Measurements from ENCODE around the gene SLC22A23. TPM values are rescaled to one million over a fixed set of nuclear protein-coding genes. Genes with fewer than 3 reads are reported as not detected.

SLC22A23 gene
- total RNA-seq, 3 donors from 2014 or later: 61.5 to 160 (median 74.7) TPM

DNA sequence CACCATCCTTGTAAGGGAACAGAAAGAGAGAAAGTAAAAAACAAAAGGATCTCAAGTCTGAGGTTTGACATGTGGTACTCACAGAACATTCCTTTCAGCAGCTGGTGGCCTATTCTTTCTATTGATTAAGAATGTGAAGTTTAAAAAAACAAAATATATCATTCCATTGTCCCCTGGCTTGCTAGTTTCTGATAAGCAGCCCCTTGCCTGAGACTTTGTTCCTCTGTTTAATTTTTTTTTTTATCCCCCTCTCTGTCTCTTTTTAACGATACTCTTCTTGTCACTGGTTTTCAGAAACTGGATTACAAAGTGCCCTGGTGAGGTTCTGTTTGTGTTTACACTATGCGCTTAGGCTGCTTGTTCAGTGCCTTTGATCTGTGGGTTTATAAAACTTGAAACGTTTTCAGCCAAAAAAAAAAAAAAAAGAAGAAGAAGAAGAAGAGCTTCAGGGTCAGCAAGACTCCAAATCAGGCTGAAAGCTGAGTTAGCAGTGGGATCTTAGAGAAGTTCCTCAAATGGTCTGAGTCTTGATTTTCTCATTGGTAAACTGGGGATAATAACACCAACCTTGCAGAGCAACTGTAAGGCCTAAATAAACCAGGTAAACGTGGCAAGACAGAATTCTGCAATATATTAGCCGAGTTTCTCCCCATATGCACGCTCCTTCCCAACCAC, 45.1 kb upstream of the SLC22A23 start:
- ATAC-seq: no peak
- TF ChIP-seq, protein P1, sequence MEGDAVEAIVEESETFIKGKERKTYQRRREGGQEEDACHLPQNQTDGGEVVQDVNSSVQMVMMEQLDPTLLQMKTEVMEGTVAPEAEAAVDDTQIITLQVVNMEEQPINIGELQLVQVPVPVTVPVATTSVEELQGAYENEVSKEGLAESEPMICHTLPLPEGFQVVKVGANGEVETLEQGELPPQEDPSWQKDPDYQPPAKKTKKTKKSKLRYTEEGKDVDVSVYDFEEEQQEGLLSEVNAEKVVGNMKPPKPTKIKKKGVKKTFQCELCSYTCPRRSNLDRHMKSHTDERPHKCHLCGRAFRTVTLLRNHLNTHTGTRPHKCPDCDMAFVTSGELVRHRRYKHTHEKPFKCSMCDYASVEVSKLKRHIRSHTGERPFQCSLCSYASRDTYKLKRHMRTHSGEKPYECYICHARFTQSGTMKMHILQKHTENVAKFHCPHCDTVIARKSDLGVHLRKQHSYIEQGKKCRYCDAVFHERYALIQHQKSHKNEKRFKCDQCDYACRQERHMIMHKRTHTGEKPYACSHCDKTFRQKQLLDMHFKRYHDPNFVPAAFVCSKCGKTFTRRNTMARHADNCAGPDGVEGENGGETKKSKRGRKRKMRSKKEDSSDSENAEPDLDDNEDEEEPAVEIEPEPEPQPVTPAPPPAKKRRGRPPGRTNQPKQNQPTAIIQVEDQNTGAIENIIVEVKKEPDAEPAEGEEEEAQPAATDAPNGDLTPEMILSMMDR (IDR thresholded peaks at IDR 0.05): no peak

DNA sequence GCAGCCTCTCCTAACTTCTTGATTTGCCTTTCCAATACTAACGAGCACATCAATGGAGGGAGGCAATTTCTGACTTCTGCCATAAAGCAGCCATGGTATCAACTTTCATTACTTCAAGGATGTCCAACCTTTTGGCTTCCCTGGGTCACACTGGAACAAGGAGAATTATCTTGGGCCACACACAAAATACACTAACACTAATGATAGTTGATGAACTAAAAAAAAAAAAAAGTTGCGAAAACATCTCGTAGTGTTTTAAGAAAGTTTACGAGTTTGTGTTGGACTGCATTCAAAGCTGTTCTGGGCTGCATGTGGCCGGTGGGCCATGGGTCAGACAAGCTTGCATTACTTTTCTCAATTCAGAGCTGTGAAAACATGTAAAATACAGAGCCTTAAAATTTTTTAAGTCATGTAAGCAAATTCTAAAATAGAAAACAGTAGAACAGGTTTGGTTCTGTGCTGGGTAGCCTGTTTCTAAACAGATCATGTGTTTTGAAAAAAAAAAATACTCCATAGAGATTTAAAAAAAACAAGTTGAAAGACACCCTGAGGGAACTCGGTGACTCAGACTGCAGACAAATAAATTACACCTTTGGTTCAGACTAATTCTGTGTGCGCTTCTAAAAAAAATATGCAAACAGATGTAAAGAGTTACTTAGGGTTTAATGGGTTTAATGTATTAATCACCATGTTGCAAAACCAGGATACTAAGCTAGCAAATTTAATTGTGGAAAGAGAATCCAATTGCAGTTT, 43.6 kb upstream of the SLC22A23 start:
- peak in 1 of 3 donors; percentile 22 for DNase-seq
- no peaks in the 10 kb centered on the region for H3K36me3 ChIP-seq (ENCODE audit: low read depth)
- TF ChIP-seq, protein P1 (IDR thresholded peaks at IDR 0.05): no peak
- no peaks in the 10 kb centered on the region for H3K9me3 ChIP-seq
- H3K4me3 ChIP-seq: no peak overlapping the region
- no peaks in the 10 kb centered on the region for H3K4me1 ChIP-seq (ENCODE audit: low read depth)
- intact Hi-C loops (cut with DNase I, micrococcal nuclease): no loop called here
- no peak for ATAC-seq

More for the DNA sequence above, 45.1 kb upstream of the SLC22A23 start:
- Histone ChIP-seq H3K36me3 (ENCODE audit: low read depth) (no peaks in the 10 kb centered on the region), H3K4me3 (no peak overlapping the region), H3K4me1 (ENCODE audit: low read depth) (no peaks in the 10 kb centered on the region), H3K9me3 (no peaks in the 10 kb centered on the region)
- intact Hi-C loops (cut with DNase I, micrococcal nuclease): no loop called here
- no peak for DNase-seq

DNA sequence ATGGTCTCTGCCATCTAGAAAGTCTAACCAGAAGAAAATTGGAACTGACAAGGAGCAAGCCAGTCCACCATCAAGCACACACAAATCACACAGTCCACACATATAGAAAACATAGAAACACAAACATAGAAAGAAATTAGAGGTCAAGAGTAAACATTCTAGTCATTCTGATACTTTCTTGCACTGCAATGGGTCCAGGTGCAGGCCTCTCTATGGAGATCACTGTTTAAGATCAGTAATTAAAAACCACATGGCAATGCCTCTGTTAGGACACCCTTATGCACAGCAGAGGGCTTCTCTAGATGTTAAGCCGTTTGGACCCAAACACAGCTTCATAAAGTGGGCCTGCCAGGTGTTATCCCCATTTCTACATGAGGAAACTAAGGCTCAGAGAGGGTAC, 42.8 kb upstream of the SLC22A23 start:
- TF ChIP-seq, protein P1 (IDR thresholded peaks at IDR 0.05): no peak
- no peak for ATAC-seq
- no peak for DNase-seq
- Histone ChIP-seq H3K4me1 (ENCODE audit: low read depth) (no peaks in the 10 kb centered on the region), H3K9me3 (no peaks in the 10 kb centered on the region), H3K36me3 (ENCODE audit: low read depth) (no peaks in the 10 kb centered on the region), H3K4me3 (no peak overlapping the region)
- intact Hi-C loops (cut with DNase I, micrococcal nuclease): no loop called here

DNA sequence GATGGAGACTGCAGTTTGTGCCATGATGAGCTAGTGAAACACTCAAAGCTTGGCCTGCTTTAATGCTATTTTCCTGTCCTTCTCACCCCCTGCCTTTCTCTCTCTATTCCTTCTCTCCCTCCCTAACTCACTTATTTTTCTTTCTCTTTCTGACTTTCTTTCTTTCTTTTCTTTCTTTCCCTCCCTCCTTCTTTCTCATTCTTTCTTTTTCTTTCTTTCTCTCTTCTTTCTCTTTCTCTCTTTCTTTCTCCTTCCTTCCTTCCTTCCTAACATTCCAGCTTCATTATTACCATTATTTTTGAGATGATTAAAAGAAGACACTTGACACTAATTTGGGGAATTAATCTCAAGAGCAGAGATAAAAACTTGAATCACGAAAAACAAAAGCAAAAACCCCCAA, 39.5 kb upstream of the SLC22A23 start:
- TF ChIP-seq, protein P1 (IDR thresholded peaks at IDR 0.05): no peak
- ATAC-seq (no peak), DNase-seq (no peak)
- intact Hi-C loops (cut with DNase I, micrococcal nuclease): no loop called here
- no peaks in the 10 kb centered on the region for H3K9me3 ChIP-seq
- H3K4me3 ChIP-seq: no peak overlapping the region
- H3K36me3 ChIP-seq (ENCODE audit: low read depth): no peaks in the 10 kb centered on the region
- no peaks in the 10 kb centered on the region for H3K4me1 ChIP-seq (ENCODE audit: low read depth)

DNA sequence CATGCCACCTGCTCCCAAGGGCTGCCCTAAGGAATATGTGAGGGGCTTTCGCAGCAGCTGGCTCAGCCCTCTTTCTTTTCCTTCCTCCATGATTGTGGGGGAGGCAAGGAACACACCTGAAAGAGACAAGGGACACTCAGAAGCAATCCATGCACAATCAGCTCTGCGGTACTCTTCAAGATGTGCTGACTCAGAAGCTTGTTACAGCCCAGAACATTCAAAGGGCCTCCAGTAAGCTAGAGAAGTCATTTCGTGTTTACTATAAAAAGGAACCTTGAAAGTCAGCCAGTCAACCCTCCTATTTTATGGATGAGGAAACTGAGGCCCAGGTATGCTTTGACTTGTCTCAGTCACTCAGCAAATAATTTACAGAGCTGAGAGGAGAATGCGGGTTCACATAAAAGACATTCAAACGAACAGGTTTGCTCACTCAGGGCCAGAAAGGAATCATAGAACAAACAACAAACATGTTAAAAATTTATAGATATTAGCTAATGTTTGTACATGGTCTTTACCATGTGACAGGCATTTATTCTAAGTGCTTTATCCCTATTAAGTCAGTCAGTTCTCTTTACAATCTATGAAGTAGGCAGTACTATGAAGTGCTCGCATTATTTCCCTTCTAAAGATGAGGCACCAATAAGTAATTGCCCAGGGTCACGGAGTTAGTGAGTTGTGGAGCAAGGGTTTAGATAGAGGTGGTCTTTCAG, 37.7 kb upstream of the SLC22A23 start:
- DNase-seq: no peak
- no peaks in the 10 kb centered on the region for H3K9me3 ChIP-seq
- TF ChIP-seq, protein P1 (IDR thresholded peaks at IDR 0.05): no peak
- no peak overlapping the region for H3K4me3 ChIP-seq
- H3K36me3 ChIP-seq (ENCODE audit: low read depth): no peaks in the 10 kb centered on the region
- intact Hi-C loops (cut with DNase I, micrococcal nuclease): no loop called here
- H3K4me1 ChIP-seq (ENCODE audit: low read depth): no peaks in the 10 kb centered on the region
- ATAC-seq: no peak

Measured in mucosa of descending colon (tissue), 3 donors.